Tibial artery (tissue), 4 donors: ENCODE measurements around the gene PSMD9.
"Not testable (repeated sequence)": the region's sequence is repeated elsewhere in the genome, so short reads cannot be mapped to it uniquely, and the experiment has no call there.

Experiments used
- DNase-seq, 2 donors: peaks; one replicate each; pipeline ENCODE4 v3.0.0-alpha.2; 2019
- H3K27ac ChIP-seq, 2 donors: fragments of 200-600 bp; sonication (generic) in 1 of 2; 1 replicate in 1 of 2; 2 replicates in 1 of 2; pipeline ENCODE4 v1.5.1; 2018 to 2019; ENCODE audit warnings: mild to moderate bottlenecking in 1 of 2
- H3K27me3 ChIP-seq, 2 donors: fragments of 200-600 bp; sonication (generic) in 1 of 2; one replicate each; pipeline versions ENCODE4 v1.5.1 to v1.6.0; 2016 to 2019
- H3K36me3 ChIP-seq, 3 donors: fragments of 200-600 bp; sonication (generic) in 2 of 3; one replicate each; pipeline ENCODE4 v1.5.1; 2016 to 2019; ENCODE audit warnings: mild to moderate bottlenecking in 2 of 3
- H3K4me1 ChIP-seq, 4 donors: fragments of 200-600 bp; sonication (generic) in 2 of 4; 1 replicate in 3 of 4; 2 replicates in 1 of 4; pipeline ENCODE4 v1.5.1; 2016 to 2019
- H3K4me3 ChIP-seq, 2 donors: fragments of 200-600 bp; sonication (generic) in 1 of 2; 1 replicate in 1 of 2; 2 replicates in 1 of 2; pipeline ENCODE4 v1.5.1; 2018 to 2019; ENCODE audit warnings: mild to moderate bottlenecking in 2 of 2
- H3K9me3 ChIP-seq, 3 donors: fragments of 200-600 bp; sonication (generic) in 1 of 3; one replicate each; pipeline ENCODE4 v1.5.1; 2016 to 2019
- intact Hi-C: fragments of 100-400 bp; cut with DNase I; formaldehyde crosslinking; loops from one replicate; pipeline ENCODE4 v1.15.0; 2023; ENCODE audit warnings: low total_unique reads
- TF ChIP-seq, protein P1 (sequence below), 2 experiments: fragments of 200-600 bp in 1 of 2; fragments of 450-650 bp in 1 of 2; IDR thresholded peaks; one replicate each; pipeline ENCODE4 v1.5.1; 2017 to 2019; ENCODE audit warnings: antibody characterized with exemption in 2 of 2, mild to moderate bottlenecking in 1 of 2, moderate library complexity in 1 of 2

PSMD9 gene

DNA sequence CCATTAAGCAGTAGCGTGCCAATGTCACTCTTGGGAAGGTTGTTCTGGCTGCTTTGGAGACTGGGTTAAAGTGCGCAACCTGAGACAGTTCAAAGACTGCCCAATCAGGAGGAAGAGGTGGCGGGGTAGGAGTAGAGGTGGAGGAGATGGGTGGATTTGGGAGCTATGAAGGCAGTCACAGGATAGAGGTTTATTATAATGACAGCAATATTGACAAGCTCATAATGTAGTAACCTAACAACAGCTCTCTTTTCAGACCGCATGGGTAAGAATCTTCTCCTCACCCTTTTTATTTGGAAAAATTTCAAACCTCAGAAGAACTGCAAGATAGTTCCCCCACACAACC is 5.3 kb upstream of the PSMD9 start:
- no peaks in the 10 kb centered on the region for H3K9me3 ChIP-seq
- H3K4me1 ChIP-seq: peaks cover 0 to 4% (median 0%) of the 10 kb centered on the region in 4 donors
- no peak for DNase-seq
- no peak overlapping the region for H3K27ac ChIP-seq
- TF ChIP-seq, protein P1, sequence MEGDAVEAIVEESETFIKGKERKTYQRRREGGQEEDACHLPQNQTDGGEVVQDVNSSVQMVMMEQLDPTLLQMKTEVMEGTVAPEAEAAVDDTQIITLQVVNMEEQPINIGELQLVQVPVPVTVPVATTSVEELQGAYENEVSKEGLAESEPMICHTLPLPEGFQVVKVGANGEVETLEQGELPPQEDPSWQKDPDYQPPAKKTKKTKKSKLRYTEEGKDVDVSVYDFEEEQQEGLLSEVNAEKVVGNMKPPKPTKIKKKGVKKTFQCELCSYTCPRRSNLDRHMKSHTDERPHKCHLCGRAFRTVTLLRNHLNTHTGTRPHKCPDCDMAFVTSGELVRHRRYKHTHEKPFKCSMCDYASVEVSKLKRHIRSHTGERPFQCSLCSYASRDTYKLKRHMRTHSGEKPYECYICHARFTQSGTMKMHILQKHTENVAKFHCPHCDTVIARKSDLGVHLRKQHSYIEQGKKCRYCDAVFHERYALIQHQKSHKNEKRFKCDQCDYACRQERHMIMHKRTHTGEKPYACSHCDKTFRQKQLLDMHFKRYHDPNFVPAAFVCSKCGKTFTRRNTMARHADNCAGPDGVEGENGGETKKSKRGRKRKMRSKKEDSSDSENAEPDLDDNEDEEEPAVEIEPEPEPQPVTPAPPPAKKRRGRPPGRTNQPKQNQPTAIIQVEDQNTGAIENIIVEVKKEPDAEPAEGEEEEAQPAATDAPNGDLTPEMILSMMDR (IDR thresholded peaks at IDR 0.05): no peak
- no peak overlapping the region for H3K4me3 ChIP-seq
- no peaks in the 10 kb centered on the region for H3K27me3 ChIP-seq
- H3K36me3 ChIP-seq: no peaks in the 10 kb centered on the region
- intact Hi-C loops: no loop called here

DNA sequence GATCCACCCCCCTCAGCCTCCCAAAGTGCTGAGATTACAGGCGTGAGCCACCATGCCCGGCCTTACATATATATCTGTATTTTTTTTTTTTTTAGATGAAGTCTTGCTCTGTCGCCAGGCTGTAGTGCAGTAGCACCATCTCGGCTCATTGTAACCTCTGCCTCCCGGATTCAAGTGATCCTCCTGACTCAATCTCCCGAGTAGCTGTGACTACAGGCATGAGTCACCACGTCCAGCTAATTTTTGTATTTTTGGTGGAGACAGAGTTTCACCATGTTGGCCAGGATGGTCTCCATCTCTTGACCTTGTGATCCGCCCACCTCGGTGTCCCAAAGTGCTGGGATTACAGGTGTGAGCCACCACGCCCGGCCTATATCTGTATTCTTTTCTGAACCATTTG is 3.5 kb upstream of the PSMD9 start:
- DNase-seq, H3K4me3 ChIP-seq, H3K27me3 ChIP-seq, H3K36me3 ChIP-seq, H3K9me3 ChIP-seq, H3K27ac ChIP-seq: not testable (repeated sequence)
- peaks cover 0 to 14% (median 8%) of the 10 kb centered on the region in 4 donors for H3K4me1 ChIP-seq
- intact Hi-C loops: loop anchor here (5.0 kb wide), 2 partner anchors 73 to 93 kb away; partner anchors contain the start of gene RHOF

DNA sequence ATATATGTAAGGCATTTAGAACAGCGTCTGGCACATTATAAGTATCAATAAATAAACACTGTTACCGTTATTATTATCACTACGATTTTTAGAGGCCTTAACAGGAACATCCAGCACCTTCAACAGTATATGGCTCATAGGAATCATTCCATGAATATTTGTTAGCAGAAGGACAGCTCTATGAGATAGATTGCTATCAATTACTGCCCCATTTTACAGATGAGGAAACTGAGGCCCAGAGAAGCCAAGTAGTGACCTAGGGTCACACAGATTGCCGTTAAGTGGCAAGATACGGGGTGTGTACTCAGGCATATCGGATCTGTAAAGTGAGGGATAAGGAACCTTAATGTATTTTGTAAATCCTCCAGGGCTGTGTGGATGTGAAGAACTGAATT is 510 bp upstream of the PSMD9 start:
- H3K4me3 ChIP-seq: peak overlapping the region; percentile 85 to 86
- H3K27ac ChIP-seq: peak overlapping the region; percentile 93 to 96
- H3K9me3 ChIP-seq: no peaks in the 10 kb centered on the region
- intact Hi-C loops: loop anchor here (5.0 kb wide), 2 partner anchors 76 to 96 kb away; partner anchors contain the start of gene RHOF
- H3K4me1 ChIP-seq: peaks cover 0 to 35% (median 16%) of the 10 kb centered on the region in 4 donors
- no peak for DNase-seq
- peaks cover 0 to 10% (median 0%) of the 10 kb centered on the region in 3 donors for H3K36me3 ChIP-seq
- H3K27me3 ChIP-seq: no peaks in the 10 kb centered on the region
- TF ChIP-seq, protein P1 (IDR thresholded peaks at IDR 0.05): peak in 1 of 2 experiments; percentile 37

DNA sequence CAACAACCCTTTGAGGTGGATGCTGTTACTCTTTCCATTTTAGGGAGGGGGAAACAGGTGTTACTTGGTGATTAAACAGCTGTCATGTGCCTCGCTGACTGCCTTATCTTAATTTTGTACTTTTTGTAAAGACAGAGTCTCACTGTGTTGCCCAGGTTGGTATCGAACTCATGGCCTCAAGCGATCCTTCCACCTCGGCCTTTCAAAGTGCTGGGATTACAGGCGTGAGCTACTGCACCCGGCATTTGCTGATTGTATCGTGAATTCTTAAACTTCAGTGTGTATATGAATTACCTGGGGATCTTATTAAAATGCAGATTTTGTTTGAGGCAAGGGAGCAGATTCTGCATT is 659 bp downstream of the PSMD9 start:
- intact Hi-C loops: loop anchor here (5.0 kb wide), 2 partner anchors 77 to 97 kb away; partner anchors contain the start of gene RHOF
- no peaks in the 10 kb centered on the region for H3K9me3 ChIP-seq

DNA sequence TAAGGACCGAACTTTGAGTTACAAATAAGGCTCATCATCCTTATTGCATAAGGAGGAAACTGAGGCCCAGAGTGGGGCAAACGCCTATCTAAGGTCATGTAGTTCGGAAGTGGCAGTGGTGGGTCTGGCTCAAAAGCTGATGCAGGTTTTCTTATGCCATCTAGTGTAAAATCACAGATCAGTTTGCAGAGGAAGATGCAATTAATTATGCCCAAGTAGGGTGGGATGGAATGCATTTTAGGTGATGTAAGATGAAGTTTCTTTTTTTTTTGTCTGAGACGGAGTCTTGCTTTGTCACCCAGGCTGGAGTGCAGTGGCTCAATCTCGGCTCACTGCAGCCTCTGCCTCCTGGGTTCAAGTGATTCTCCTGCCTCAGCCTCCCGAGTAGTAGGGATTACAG is 1.1 kb downstream of the PSMD9 start:
- Histone ChIP-seq H3K4me3 (peak overlapping the region; percentile 85 to 86), H3K27ac (peak overlapping the region; percentile 93 to 96), H3K36me3 (peaks cover 0 to 17% (median under 1%) of the 10 kb centered on the region in 3 donors), H3K4me1 (peaks cover 0 to 47% (median 26%) of the 10 kb centered on the region in 4 donors)
- H3K9me3 ChIP-seq, DNase-seq, H3K27me3 ChIP-seq: not testable (repeated sequence)
- intact Hi-C loops: loop anchor here (5.0 to 10.0 kb wide), 3 partner anchors 77 to 195 kb away; partner anchors contain the start of gene RHOF

More for the DNA sequence above, 659 bp downstream of the PSMD9 start:
- Histone ChIP-seq H3K4me1 (peaks cover 0 to 47% (median 25%) of the 10 kb centered on the region in 4 donors), H3K36me3 (peaks cover 0 to 12% (median 0%) of the 10 kb centered on the region in 3 donors), H3K27me3 (no peaks in the 10 kb centered on the region), H3K27ac (peak overlapping the region; percentile 93 to 96), H3K4me3 (peak overlapping the region; percentile 85 to 86)
- TF ChIP-seq, protein P1 (IDR thresholded peaks at IDR 0.05): no peak
- DNase-seq: no peak

DNA sequence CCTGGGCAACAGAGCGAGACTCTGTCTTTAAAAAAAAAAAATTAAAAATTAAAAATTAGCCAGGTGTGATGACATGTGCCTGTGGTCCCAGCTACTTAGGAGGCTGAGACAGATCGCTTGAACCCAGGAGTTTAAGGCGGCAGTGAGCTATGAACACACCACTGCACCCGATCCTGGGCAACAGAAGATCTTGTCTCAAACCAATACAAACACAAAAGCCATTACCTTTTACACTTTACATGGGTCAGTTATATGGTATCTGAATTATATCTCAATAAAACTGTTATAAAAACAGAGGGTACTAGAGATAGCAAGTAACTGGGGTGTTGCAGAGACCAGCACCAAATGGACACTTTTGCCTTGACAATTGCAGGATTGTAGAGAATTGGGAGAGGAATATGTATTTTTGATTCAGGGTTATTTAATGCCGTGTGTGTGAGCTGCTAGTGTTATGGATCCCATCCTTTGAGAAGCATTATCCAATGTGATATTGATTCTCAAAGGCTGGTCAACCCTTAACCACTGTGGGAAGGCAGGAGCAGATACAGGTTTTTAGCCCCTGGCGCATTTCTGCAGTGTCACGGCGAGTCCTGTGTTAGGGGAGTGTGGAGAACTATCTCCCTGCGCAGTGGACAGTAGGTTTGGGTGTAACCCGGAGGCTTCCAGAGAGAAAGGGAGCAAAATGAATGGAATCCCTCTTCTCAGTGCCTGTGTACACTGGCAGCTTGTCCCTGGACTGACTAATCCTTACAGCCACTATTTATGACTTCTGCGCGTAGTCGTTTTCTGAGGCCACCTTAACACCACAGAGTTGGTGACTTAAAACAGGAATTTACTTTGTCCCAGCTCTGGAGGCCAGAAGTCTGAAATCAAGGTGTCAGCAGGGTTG is 4.3 kb downstream of the PSMD9 start:
- no peaks in the 10 kb centered on the region for H3K9me3 ChIP-seq
- TF ChIP-seq, protein P1 (IDR thresholded peaks at IDR 0.05): no peak
- H3K36me3 ChIP-seq: peaks cover 10 to 47% (median 33%) of the 10 kb centered on the region in 3 donors
- no peak overlapping the region for H3K27ac ChIP-seq
- DNase-seq: no peak
- no peaks in the 10 kb centered on the region for H3K27me3 ChIP-seq
- H3K4me3 ChIP-seq: no peak overlapping the region
- intact Hi-C loops: loop anchor here (10.0 kb wide), 1 partner anchor 198 kb away; no protein-coding TSS in a partner anchor
- H3K4me1 ChIP-seq: peaks cover 0 to 47% (median 26%) of the 10 kb centered on the region in 4 donors
